Tibial artery (tissue), 4 donors: Measurements from ENCODE around the gene ST8SIA6.

Experiments used
- DNase-seq, 2 donors: peaks; one replicate each; pipeline ENCODE4 v3.0.0-alpha.2; 2019
- H3K27ac ChIP-seq, 2 donors: fragments of 200-600 bp; sonication (generic) in 1 of 2; 1 replicate in 1 of 2; 2 replicates in 1 of 2; pipeline ENCODE4 v1.5.1; 2018 to 2019; ENCODE audit warnings: mild to moderate bottlenecking in 1 of 2
- H3K27me3 ChIP-seq, 2 donors: fragments of 200-600 bp; sonication (generic) in 1 of 2; one replicate each; pipeline versions ENCODE4 v1.5.1 to v1.6.0; 2016 to 2019
- H3K36me3 ChIP-seq, 3 donors: fragments of 200-600 bp; sonication (generic) in 2 of 3; one replicate each; pipeline ENCODE4 v1.5.1; 2016 to 2019; ENCODE audit warnings: mild to moderate bottlenecking in 2 of 3
- H3K4me1 ChIP-seq, 4 donors: fragments of 200-600 bp; sonication (generic) in 2 of 4; 1 replicate in 3 of 4; 2 replicates in 1 of 4; pipeline ENCODE4 v1.5.1; 2016 to 2019
- H3K4me3 ChIP-seq, 2 donors: fragments of 200-600 bp; sonication (generic) in 1 of 2; 1 replicate in 1 of 2; 2 replicates in 1 of 2; pipeline ENCODE4 v1.5.1; 2018 to 2019; ENCODE audit warnings: mild to moderate bottlenecking in 2 of 2
- H3K9me3 ChIP-seq, 3 donors: fragments of 200-600 bp; sonication (generic) in 1 of 3; one replicate each; pipeline ENCODE4 v1.5.1; 2016 to 2019
- CTCF ChIP-seq, 2 experiments: fragments of 200-600 bp in 1 of 2; fragments of 450-650 bp in 1 of 2; IDR thresholded peaks; one replicate each; pipeline ENCODE4 v1.5.1; 2017 to 2019; ENCODE audit warnings: antibody characterized with exemption in 2 of 2, mild to moderate bottlenecking in 1 of 2, moderate library complexity in 1 of 2
- intact Hi-C: fragments of 100-400 bp; cut with DNase I; formaldehyde crosslinking; loops from one replicate; pipeline ENCODE4 v1.15.0; 2023; ENCODE audit warnings: low total_unique reads

ST8SIA6 gene

DNA sequence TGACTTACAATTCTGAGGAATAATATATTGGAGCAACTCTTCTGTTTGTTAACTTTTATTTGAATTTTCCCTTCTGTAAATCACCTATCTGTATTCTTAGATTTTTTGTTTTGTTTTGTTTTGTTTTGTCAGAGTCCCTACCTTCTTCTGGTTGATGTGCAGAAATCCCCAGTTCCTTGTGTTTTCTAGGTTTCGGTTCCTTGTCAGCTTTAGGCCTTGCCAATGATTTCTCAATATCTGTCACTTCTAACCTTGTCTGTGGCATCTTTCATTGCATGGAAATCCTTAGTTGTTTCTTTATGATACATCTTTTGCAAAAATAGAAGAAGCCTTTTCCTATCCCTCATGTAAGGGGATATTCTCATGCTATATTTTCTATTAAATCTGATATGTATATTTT is 21.7 kb upstream of the ST8SIA6 start:
- Histone ChIP-seq H3K4me1 (no peaks in the 10 kb centered on the region), H3K27me3 (peaks cover 0 to 10% of the 10 kb centered on the region in 2 donors), H3K36me3 (no peaks in the 10 kb centered on the region), H3K4me3 (no peak overlapping the region), H3K9me3 (no peaks in the 10 kb centered on the region), H3K27ac (no peak overlapping the region)
- intact Hi-C loops, result no loop called here
- DNase-seq, result no peak
- TF ChIP-seq CTCF (IDR thresholded peaks at IDR 0.05), result no peak

GRCh38 chr10:17475661-17476060 is 21.3 kb upstream of the ST8SIA6 start:
- intact Hi-C loops, result no loop called here
- no peak for TF ChIP-seq CTCF (IDR thresholded peaks at IDR 0.05)
- Histone ChIP-seq H3K36me3 (no peaks in the 10 kb centered on the region), H3K4me1 (no peaks in the 10 kb centered on the region), H3K9me3 (no peaks in the 10 kb centered on the region), H3K4me3 (no peak overlapping the region), H3K27ac (no peak overlapping the region), H3K27me3 (peaks cover 0 to 10% of the 10 kb centered on the region in 2 donors)
- DNase-seq, result no peak

DNA sequence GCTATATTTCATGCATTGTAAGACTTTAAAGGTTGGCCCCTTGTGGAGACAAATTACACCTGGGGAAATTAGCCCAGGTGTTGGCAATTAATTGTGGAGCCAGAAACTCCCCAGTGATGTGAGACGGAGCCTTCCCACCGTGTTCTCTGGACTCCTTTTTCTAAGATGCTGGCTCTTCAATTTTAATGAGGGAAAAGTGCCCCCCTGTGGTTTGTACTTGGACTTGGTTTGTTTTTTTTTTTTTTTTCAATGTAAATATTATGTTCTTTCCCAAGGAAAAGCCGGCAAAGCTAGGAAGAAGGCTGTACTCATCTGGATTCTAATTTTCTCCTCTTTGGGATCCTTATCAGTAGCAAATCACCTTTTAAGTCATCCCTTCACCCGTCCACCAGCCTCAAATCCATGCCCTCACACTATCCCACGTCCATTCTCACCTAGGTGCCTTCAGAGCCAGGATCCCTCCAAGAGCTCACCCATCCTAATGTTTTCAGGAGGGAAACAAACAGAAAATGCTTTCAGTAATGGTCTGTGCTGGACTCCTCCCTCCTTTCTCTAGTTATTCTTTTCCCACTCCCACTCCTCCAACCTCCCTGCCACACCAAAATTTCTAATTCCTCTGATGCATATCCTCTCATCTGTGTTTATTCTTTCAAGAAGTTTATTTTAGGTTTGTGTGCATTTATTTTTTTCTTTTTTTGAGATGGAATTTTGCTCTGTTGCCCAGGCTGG is 20.4 kb upstream of the ST8SIA6 start:
- Histone ChIP-seq H3K4me1 (no peaks in the 10 kb centered on the region), H3K9me3 (no peaks in the 10 kb centered on the region), H3K36me3 (no peaks in the 10 kb centered on the region), H3K27ac (no peak overlapping the region), H3K27me3 (peaks cover 0 to 13% of the 10 kb centered on the region in 2 donors), H3K4me3 (no peak overlapping the region)
- intact Hi-C loops, result no loop called here
- no peak for TF ChIP-seq CTCF (IDR thresholded peaks at IDR 0.05)
- no peak for DNase-seq

DNA sequence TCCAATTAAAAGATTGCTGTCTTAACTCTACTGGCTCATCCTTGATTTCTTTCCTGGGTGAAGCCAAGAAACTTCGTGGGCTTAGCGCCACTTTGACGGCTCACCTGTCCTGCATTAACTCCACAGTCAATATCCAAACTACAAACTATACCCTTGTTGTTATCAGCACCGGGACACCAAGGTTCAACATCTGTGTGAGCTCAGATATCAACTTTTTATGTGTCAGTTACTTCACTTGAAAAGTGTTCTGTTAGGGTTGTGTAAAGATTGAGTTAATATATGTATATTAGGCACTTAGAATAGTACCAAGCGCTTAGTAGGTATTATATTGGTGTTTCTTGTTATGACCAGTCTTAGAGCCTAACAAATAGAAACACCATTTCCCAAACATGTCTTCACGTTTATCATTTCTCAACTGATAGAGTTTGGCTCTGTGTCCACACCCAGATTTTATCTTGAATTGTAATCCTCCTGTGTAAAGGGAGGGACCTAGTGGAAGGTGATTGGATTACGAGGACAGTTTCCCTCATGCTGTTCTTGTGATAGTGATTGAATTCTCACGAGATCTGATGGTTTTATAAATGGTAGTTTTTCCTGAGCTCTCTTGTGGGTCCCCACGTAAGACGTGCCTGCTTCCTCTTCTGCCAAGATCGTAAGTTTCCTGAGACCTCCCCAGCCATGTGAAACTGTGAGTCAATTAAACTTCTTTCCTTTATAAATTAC is 19.0 kb upstream of the ST8SIA6 start:
- Histone ChIP-seq H3K9me3 (no peaks in the 10 kb centered on the region), H3K27ac (no peak overlapping the region), H3K4me1 (no peaks in the 10 kb centered on the region), H3K4me3 (no peak overlapping the region), H3K27me3 (peaks cover 0 to 12% of the 10 kb centered on the region in 2 donors), H3K36me3 (no peaks in the 10 kb centered on the region)
- TF ChIP-seq CTCF (IDR thresholded peaks at IDR 0.05), result no peak
- intact Hi-C loops, result no loop called here
- DNase-seq, result no peak

- H3K27me3 ChIP-seq, result peaks cover 0 to 7% of the 10 kb centered on the region in 2 donors
- intact Hi-C loops, result no loop called here
- DNase-seq, result no peak
- H3K4me1 ChIP-seq, result no peaks in the 10 kb centered on the region
- H3K36me3 ChIP-seq, result no peaks in the 10 kb centered on the region
- H3K27ac ChIP-seq, result no peak overlapping the region
- H3K9me3 ChIP-seq, result no peaks in the 10 kb centered on the region
- no peak for TF ChIP-seq CTCF (IDR thresholded peaks at IDR 0.05)
- H3K4me3 ChIP-seq, result no peak overlapping the region
These were observed 18.3 kb upstream of the ST8SIA6 start for GRCh38 chr10:17472481-17473227.
